ENCODE measurements around the gene SLC41A3. TPM values are rescaled to one million over a fixed set of nuclear protein-coding genes. Genes with fewer than 3 reads are reported as not detected.

Gene SLC41A3
- 63.2 TPM for total RNA-seq

GRCh38 chr3:126083913-126084767 is at the start of gene SLC41A3:
TSS of gene SLC41A3 (minus strand) at chr3:126084124. CDS start at chr3:126068219, 15,905 bp downstream.

GRCh38 chr3:125968701-125969592 is 115.0 kb downstream of the SLC41A3 start, which contains the start of gene ROPN1B:
TSS of gene ROPN1B (plus strand) at chr3:125969178. CDS start at chr3:125972055, 2,877 bp downstream.

Small RNA genes lying within 50 kb of the gene (small RNA-seq; reads per million reads assigned to genes)
- gene AC092903.1 = not detected

Other genes with a start within 250 kb of the SLC41A3 start
- 3.2 TPM for gene ROPN1B, start 114.9 kb downstream of the SLC41A3 start, total RNA-seq
- gene ALDH1L1, start 96.5 kb upstream of the SLC41A3 start, total RNA-seq = 8.5 TPM